ENCODE data around the gene MFSD12.

Gene MFSD12

GRCh38 chr19:3505598-3506383, 51.6 kb downstream of the MFSD12 start, which contains the start of gene FZR1:
Gene FZR1, plus strand, starts transcription at chr19:3506311. Its CDS starts 16,679 bp downstream, at chr19:3522990.
- peak; percentile 100 for DNase-seq

DNA sequence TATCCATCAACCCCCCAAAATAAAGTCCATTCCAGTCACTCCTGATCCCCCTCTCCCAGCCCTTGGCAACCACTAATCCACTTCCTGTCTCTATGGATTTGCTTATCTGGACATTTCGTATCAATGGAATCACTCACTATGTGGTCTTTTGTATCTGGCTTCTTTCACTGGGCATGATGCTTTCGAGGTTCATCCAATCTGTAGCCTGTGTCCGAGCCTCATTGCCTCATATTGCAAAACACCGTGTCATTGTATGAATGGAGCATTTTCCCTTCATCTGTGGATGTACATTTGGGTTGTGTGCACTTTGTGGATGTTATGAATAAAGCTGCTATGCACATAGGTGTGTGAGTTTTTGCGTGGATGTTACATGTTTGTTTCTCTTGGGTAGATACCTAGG, 52.7 kb downstream of the MFSD12 start:
- peak; percentile 23 for DNase-seq

DNA sequence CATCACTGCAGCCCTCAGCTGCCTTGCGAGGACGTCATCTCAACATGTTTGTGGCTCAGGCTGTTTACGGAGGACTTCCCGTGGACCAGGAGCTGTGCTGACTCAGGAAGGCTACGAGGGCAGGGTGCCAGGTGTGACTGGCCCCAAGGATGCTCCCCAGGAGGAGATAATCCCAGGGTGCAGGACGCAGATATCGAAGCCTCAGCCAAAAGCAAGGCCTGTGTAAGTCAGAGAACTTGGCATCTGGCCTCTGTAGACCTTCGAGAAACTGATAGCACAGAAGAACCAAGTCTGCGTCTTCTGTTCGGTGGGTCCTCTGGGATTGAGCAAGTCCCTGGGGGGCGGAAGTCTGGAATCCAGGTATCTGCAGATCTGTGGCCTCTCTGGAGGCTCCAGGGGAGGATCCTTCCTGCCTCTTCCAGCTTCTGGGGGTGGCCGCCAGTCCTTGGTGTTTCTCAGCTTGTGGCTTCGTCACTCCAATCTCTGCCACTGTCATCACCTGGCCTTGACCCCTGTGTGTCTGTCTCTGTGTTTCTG, 54.3 kb downstream of the MFSD12 start:
- no peak for DNase-seq

- no peak for DNase-seq
Observed at GRCh38 chr19:3501780-3502179, 55.6 kb downstream of the MFSD12 start.

DNA sequence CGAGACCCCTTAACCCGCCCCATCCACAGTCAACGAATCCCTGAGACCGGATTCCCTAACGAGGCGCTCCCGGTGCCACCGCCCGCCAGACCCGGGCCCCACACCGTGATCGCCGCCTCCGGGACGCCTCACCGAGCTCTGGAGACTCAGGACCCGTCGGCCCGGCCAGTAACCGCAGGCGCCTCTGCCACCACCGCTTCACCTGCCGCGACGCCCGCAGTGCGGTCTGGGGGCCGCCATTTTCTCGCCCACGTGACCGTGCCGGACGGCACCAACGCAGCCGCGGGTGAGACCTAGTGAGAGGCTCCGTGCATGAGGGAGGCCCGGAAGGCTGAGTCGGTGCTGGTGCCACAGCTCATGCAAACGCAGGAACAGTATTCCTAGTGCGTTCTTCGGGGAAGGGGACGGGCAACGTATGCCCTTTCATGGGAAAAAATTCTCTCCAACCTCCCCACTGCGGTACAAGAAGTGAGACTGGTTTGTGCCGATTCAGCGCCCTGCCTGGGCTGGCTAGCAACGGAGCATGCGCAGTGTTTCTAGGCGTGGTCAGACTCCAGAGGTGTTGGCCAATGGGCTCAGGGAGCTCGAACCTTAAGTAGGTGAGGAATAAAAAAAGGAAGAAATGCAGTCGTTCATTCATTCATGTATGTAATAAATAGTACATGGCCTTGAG, 56.8 kb downstream of the MFSD12 start, which contains the start of gene DOHH:
Gene DOHH, minus strand, starts transcription at position 246 of the 673 bp plus-strand sequence. CDS start 3,860 bp downstream, outside the sequence.
- DNase-seq = peak; percentile 97

DNA sequence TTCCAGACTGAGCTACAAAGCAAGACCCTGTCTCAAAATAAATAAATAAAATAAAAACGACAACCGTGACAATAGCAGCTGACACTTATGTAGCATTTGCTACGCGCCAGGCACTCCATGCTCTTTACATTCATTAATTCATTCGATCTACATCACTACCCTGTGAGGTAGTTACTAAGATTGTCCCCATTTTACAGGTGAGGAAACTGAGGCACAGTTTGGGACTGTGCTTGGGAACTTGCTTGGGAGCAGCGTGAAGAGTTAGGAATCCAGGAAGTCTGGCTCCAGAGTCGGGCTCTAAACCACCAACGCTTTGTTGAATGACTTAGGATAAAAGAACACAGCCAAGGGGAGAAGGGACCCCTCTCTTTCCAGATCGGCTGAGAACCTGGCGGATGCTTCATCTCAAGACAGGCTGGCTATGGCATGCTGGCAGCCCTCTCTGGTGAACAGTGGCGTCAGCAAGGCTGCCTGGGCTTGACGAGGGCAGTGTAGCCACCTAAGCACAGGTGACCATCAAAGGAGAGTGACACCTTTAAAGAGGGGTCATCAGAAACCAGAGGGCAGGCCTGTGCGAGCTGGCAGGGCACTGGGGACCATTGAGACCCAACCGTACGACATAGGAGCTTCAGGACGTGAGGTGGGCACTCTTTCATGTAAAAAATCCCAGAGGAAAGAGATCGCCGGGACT, 57.5 kb downstream of the MFSD12 start:
- DNase-seq = no peak

GRCh38 chr19:3497757-3498520, 59.4 kb downstream of the MFSD12 start:
- DNase-seq = no peak

DNA sequence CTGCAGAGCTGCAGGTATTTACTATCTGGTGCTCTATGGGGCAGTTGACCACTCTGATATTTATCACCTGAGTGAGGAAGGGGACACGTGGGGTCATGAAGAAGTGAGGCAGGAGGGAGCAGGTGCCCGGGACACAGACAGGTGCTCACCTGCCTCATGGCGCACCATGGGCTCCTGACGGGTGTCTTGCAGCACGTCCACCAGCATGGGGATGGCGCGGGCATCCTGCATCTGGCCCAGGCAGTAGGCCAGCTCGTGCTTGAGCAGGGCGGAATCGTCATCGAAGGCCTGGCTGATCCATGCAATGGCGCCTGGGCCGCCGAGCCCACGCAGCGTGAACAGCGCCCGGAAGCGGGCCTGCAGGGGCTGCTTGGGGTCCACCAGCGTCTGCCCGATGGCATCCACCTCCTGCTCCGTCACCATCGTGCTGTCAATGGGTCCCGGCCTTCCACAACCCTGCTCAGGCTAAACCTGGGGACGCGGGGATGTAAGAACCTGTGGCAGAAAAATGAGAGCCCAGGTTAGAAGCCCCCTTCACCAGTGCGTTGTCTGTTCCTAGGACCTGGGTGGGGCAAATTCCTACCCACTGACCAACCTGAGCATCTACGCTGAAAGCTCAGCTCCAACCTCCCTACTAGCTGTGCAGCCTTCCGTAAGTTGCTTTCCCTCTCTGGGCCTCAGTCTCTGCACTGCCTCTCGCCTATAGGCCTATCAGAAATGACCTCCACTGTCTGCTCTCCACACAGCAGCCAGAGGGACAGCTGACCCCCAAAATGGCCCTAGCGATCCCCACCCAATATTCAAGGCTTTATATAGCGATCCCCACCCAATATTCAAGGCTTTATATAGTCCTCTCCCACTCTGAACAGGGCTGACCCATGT, 60.8 kb downstream of the MFSD12 start:
- no peak for DNase-seq

- no peak for DNase-seq
Observed at GRCh38 chr19:3494559-3494958, 62.8 kb downstream of the MFSD12 start.
